22Rv1 (cell line): Measurements from ENCODE around the gene PLXNA2.

Experiments
- H3K27ac ChIP-seq: fragments of 450-650 bp; 2 replicates; pipeline ENCODE4 v1.5.1; 2017
- CTCF ChIP-seq: fragments of 450-650 bp; IDR thresholded peaks from 2 replicates; pipeline ENCODE4 v1.5.1; 2017; ENCODE audit warnings: mild to moderate bottlenecking
- ZFX ChIP-seq: fragments of 450-650 bp; IDR thresholded peaks from 2 replicates; pipeline ENCODE4 v1.6.1; 2017; ENCODE audit warnings: antibody characterized with exemption, borderline replicate concordance

The PLXNA2 gene

GRCh38 chr1:208219659-208220282 lies 24.4 kb downstream of the PLXNA2 start:
- no peak overlapping the region for H3K27ac ChIP-seq

GRCh38 chr1:208219098-208219658 lies 25.0 kb downstream of the PLXNA2 start:
- no peak for TF ChIP-seq ZFX
- no peak for TF ChIP-seq CTCF
- no peak overlapping the region for H3K27ac ChIP-seq

More at GRCh38 chr1:208219659-208220282, 24.4 kb downstream of the PLXNA2 start:
- TF ChIP-seq CTCF (no peak), ZFX (no peak)

DNA sequence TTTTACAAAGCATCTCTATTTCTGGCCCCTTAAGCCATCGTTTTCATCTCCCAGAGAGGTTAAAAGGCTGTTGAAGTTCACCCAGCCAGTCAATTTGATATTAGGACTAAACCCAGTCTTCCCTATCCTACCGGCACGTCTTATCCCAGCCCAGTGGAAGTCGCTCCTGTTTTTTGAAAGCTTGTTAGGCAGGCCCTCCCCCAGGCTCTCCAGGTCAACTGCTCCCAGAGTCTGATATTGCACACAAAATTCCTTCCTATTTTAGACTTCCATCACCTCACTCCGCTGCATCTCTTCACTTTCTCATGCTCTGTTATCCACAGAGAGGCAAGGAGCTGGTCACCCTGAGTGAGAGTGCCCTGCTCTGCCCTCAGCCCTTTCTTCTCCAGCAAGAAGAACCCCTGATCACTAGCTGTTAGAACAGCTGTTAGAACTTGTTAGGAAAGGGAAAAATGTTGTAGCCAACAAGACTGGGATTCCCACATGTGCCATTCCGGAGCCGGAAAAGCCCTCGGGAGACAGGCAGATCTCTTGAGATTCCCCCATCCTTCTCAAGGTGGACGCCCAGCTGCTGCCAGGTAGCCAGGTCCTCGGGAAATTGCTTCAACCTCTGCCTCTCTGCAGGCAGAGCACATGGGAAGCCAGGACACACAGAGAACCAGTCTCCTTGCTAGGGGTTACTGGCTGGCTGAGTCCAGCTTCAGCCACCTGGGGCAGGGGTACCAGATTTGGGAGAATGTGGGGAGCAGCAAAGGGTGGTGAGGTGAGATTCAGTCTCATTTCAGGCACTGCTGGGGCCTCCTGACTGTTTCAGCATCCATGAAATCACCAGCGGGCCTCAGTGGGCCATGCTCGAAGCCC lies 25.7 kb downstream of the PLXNA2 start:
- TF ChIP-seq ZFX (no peak), CTCF (no peak)
- no peak overlapping the region for H3K27ac ChIP-seq

- no peak overlapping the region for H3K27ac ChIP-seq
- TF ChIP-seq CTCF, result no peak
- TF ChIP-seq ZFX, result no peak
Measured at GRCh38 chr1:208217781-208218180, 26.4 kb downstream of the PLXNA2 start.

DNA sequence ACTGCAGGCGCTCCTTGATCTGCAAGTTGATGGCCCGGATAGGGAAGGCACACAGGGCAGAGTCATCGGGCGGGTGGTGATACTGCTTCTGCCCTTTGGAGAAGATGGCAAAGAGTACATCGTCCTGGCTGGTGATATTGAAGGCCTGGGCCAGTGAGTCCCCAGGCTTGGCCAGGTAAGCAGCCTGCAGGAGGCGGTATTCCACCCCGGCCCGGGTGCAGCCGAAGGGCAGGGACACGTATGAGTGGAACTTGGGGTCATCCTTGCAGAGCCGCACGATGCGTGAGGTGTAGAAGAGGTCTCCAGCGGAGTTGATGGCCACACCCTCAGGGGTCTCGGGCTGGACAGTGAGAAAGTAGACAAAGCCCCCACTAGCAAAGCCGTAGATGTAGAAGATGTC lies 27.4 kb downstream of the PLXNA2 start:
- H3K27ac ChIP-seq, result no peak overlapping the region
- TF ChIP-seq ZFX, result no peak
- peak; percentile 14; the same call in 1 of the 2 replicates for TF ChIP-seq CTCF

GRCh38 chr1:208216062-208216461 lies 28.1 kb downstream of the PLXNA2 start:
- no peak for TF ChIP-seq ZFX
- no peak for TF ChIP-seq CTCF
- no peak overlapping the region for H3K27ac ChIP-seq

GRCh38 chr1:208215393-208215792 lies 28.8 kb downstream of the PLXNA2 start:
- H3K27ac ChIP-seq, result no peak overlapping the region
- TF ChIP-seq ZFX, result no peak
